AG20443 (cell line): ENCODE results near the gene DDHD1.
"Not testable (repeated sequence)": the region's sequence is repeated elsewhere in the genome, so short reads cannot be mapped to it uniquely, and the experiment has no call there.

Experiments used
- DNase-seq: peaks from one replicate; pipeline ENCODE4 v3.0.0; 2012; ENCODE audit warnings: low spot score, mixed read lengths

Gene DDHD1

GRCh38 chr14:53152184-53152886, 788 bp downstream of the DDHD1 start:
- peak; percentile 71 for DNase-seq

DNA sequence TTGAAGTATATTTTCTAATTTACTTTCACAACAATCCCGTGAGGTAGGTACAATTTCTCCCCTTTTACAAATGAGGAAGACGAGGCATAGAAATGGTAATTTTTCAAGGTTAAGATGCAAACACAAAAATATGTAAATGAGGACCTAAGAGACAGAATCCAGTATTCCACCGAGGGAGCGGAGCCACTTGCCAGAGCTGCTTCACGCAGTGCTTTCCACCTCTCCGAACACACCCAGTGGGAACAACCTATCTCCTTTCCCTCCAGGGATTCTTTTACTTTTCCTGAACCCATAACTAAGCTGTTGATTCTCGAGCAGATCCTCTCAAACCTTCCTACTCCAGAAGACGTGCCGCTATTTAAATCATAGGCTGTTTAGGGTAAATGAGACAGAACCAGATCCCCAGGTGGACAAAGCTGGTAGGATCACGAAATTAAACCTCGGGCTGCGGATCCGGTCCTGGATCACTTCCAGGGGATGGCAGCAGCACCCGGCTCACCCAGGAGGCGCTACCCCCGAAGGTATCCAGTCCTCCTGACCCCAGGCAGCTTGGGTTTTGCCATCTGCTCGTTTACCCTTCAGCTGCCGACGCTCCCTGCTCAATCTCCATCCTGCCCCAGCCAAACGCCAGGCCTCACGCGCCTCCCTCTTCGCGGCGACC, 1.5 kb downstream of the DDHD1 start:
- peak; percentile 76 for DNase-seq

- no peak for DNase-seq
Measured at GRCh38 chr14:53149668-53150316, 3.3 kb downstream of the DDHD1 start.

DNA sequence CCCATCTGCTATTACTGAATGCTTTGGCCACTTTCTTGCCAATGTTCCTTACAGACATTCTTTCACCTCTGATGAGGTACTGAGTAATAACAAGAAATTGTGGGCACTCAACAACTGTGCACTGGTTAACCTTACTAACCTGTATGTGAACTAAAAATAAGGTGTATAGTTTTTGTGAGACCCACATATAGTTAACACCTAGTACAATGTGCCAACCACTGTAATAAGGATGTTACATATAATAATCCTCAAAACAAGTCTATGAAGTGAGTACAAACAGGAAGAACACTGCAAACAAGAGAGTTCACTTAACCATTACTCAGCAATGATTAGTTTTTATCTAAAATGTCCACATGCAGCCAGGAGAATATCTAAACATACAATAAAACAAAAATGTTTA, 4.5 kb downstream of the DDHD1 start:
- DNase-seq = no peak

DNA sequence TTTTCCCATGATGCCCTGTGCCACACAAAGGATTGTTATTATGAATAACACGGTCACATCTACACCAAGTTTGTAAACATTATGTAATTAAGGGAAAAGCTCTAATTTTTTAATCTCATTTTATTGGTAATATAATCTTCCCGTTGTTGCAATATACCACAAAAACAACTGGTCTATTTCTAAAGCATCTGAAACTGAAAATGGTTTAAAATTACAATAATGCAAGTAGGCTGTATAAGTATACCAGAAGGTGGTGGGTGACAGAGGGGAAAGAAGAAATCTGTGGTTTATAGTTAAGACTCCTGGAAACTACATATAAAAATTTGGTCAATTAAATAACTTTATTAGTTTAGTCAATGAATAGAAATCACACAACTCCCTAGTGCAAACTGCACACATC, 5.2 kb downstream of the DDHD1 start:
- DNase-seq = no peak

DNA sequence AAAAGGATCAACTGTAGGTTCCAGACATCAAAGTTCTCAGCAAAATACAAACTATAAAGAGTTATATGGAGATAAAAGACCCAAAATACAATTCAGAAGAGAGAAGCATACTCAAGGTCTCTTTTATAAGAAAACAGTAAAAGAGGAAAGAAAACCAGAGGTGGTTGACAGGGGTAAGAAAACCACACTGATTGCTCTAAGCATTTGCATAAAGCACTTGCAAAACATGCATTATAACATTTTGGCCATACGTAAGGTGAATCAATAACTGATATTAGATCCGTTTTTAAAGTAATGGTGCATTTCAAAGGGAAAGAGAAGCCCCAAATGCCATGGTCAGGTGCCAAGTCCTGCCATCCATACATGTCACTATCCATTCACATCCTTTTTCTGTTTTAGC, 5.9 kb downstream of the DDHD1 start:
- no peak for DNase-seq

- DNase-seq = no peak
Measured at GRCh38 chr14:53146739-53147138, 6.4 kb downstream of the DDHD1 start.

- DNase-seq = no peak
Measured at GRCh38 chr14:53144244-53144643, 8.9 kb downstream of the DDHD1 start.

DNA sequence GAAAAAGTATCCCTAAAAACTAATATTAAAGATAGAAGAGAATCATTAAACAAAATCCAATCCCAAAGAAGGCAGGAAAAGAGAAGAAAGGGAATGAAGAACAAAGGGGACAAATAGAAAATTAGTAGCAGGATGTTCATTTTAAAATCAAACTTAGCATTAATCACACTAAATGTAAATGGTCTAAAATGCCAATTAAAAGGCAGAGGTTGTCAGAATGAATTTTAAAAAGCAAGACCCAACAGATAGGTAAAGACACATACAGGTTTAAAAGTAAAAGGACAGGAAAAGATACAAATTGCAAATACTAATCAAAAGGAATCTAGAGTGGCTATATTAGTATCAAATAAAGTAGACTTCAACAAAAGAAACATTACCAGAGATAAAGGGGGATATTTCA, 12.5 kb downstream of the DDHD1 start:
- DNase-seq = no peak

DNA sequence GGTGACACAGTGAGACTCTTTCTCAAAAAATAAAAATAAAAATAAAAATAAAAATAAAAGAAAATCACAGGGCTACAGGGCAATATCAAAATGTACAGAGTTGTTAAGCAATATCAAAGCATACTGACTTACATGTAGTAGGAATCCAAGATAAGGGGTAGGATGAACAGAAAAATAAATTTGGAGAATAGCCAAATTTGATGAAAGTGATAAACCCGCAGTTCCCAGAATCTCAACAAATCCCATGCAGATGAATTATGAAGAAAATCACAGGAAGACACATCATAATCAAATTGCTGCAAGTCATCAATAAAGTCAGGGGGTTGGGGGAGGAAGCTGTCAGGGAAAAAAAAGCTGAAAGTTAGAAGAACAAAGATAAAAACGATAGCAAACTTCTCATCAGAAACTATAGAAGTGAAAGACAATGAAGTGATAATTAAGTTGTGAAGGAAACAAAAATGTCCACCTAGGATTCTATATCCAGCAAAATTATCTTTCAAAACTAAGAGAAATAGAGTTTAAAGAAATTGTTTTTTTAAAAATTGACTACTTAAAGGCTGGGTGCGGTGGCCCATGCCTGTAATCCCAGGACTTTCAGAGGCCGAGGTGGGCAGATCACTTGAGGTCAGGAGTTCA, 15.4 kb downstream of the DDHD1 start:
- DNase-seq = no peak

GRCh38 chr14:53130491-53130890, 22.6 kb downstream of the DDHD1 start:
- peak; percentile 32 for DNase-seq

GRCh38 chr14:53128303-53129028, 24.7 kb downstream of the DDHD1 start:
- no peak for DNase-seq

- DNase-seq = no peak
Measured at GRCh38 chr14:53127832-53128231, 25.3 kb downstream of the DDHD1 start.

GRCh38 chr14:53127151-53127550, 26.0 kb downstream of the DDHD1 start:
- no peak for DNase-seq

GRCh38 chr14:53126731-53127130, 26.4 kb downstream of the DDHD1 start:
- DNase-seq = no peak

- DNase-seq = no peak
Measured at GRCh38 chr14:53124786-53125185, 28.3 kb downstream of the DDHD1 start.

- DNase-seq = not testable (repeated sequence)
Measured at GRCh38 chr14:53121419-53121818, 31.7 kb downstream of the DDHD1 start.

- not testable (repeated sequence) for DNase-seq
Measured at GRCh38 chr14:53117479-53117878, 35.6 kb downstream of the DDHD1 start.

DNA sequence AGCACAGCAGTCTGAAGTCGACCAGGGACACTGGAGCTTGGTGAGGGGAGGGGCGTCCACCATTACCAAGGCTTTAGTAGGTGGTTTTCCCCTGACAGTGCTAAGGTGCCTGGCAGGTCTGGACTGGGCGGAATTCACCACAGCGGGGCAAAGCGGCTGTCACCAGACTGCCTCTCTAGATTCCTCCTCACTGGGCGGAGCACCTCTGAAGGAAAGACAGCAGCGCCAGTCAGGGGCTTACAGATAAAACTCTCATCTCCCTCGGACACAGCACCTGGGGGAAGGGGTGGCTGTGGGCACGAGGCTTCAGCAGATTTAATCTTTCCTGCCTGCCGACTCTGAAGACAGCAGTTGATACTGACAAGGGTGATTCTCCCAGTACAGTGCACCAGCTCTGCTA, 39.1 kb downstream of the DDHD1 start:
- no peak for DNase-seq

- no peak for DNase-seq
Measured at GRCh38 chr14:53110096-53110495, 43.0 kb downstream of the DDHD1 start.

GRCh38 chr14:53109105-53110041, 43.8 kb downstream of the DDHD1 start:
- peak; percentile 48 for DNase-seq
